Sciatic nerve (tissue), 2 donors: ENCODE data around the gene KPTN. TPM values are rescaled to one million over a fixed set of nuclear protein-coding genes. Genes with fewer than 3 reads are reported as not detected.

Experiments
- ATAC-seq: fragments of 200-7000 bp; cut with Tn5 transposase; one replicate; pipeline ENCODE4 v1.9.1; 2020; ENCODE audit warnings: mild to moderate bottlenecking, moderate library complexity
- DNase-seq: peaks from one replicate; pipeline ENCODE4 v3.0.0-alpha.2; 2020; ENCODE audit warnings: low spot score
- intact Hi-C: fragments of 100-400 bp; cut with DNase I; formaldehyde crosslinking; loops from one replicate; pipeline ENCODE4 v1.14.2; 2022
- total RNA-seq: library from RNA; stranded (reverse); fragmentation: NEBNext Ultra II Directional; extraction: Animal tissue kit (Norgen Biotek cat#: 25700); gene quantifications from one replicate; pipeline ENCODE4 v1.2.1, GENCODE V29; 2021
- donor health status: DM: no; HTN: no; CAD: no.
- donor health status: DM: no; HTN: no; CAD: no.

The KPTN gene
- total RNA-seq, 1 donor from 2014 or later = 6.3 TPM

- ATAC-seq = no peak
- no peak for DNase-seq
- intact Hi-C loops = no loop called here
Measured at GRCh38 chr19:47475465-47475864, 8.6 kb downstream of the KPTN start.

GRCh38 chr19:47473336-47473735 lies 10.7 kb downstream of the KPTN start:
- ATAC-seq = no peak
- intact Hi-C loops = no loop called here
- no peak for DNase-seq

- intact Hi-C loops = no loop called here
- peak; percentile 54 for ATAC-seq
- DNase-seq = no peak
Measured at GRCh38 chr19:47471733-47472457, 12.1 kb downstream of the KPTN start, which contains the start of gene SLC8A2. Gene SLC8A2 (minus strand): TSS chr19:47471893. CDS start chr19:47466403, 5,490 bp downstream.

- intact Hi-C loops = no loop called here
- DNase-seq (no peak), ATAC-seq (no peak)
Measured at GRCh38 chr19:47471381-47471732, 12.7 kb downstream of the KPTN start.

GRCh38 chr19:47470447-47471195 lies 13.4 kb downstream of the KPTN start:
- no peak for ATAC-seq
- intact Hi-C loops = no loop called here

GRCh38 chr19:47469719-47470118 lies 14.3 kb downstream of the KPTN start:
- intact Hi-C loops = loop anchor here (5.0 kb wide), 1 partner anchor 1878 kb away; no protein-coding TSS in a partner anchor
- ATAC-seq (no peak), DNase-seq (no peak)

More at GRCh38 chr19:47470447-47471195, 13.4 kb downstream of the KPTN start:
- no peak for DNase-seq

GRCh38 chr19:47469363-47469700 lies 14.7 kb downstream of the KPTN start:
- DNase-seq (no peak), ATAC-seq (no peak)
- intact Hi-C loops = loop anchor here (5.0 kb wide), 1 partner anchor 1878 kb away; no protein-coding TSS in a partner anchor

- intact Hi-C loops = loop anchor here (5.0 kb wide), 1 partner anchor 1879 kb away; no protein-coding TSS in a partner anchor
- DNase-seq = no peak
Measured at GRCh38 chr19:47467914-47468313, 16.1 kb downstream of the KPTN start.

GRCh38 chr19:47465957-47466356 lies 18.1 kb downstream of the KPTN start:
- ATAC-seq = no peak
- intact Hi-C loops = loop anchor here (5.0 kb wide), 1 partner anchor 1881 kb away; no protein-coding TSS in a partner anchor
- no peak for DNase-seq

More at GRCh38 chr19:47467914-47468313, 16.1 kb downstream of the KPTN start:
- no peak for ATAC-seq

GRCh38 chr19:47464675-47465419 lies 19.2 kb downstream of the KPTN start:
- no peak for DNase-seq
- ATAC-seq = no peak
- intact Hi-C loops = loop anchor here (5.0 kb wide), 1 partner anchor 1882 kb away; no protein-coding TSS in a partner anchor

GRCh38 chr19:47461876-47462275 lies 22.1 kb downstream of the KPTN start:
- DNase-seq = no peak
- intact Hi-C loops = no loop called here
- no peak for ATAC-seq

GRCh38 chr19:47459477-47459876 lies 24.5 kb downstream of the KPTN start:
- DNase-seq (no peak), ATAC-seq (no peak)
- intact Hi-C loops = no loop called here

- intact Hi-C loops = no loop called here
- DNase-seq (no peak), ATAC-seq (no peak)
Measured at GRCh38 chr19:47458672-47459071, 25.3 kb downstream of the KPTN start.

- intact Hi-C loops = no loop called here
- DNase-seq = no peak
- no peak for ATAC-seq
Measured at GRCh38 chr19:47456721-47457474, 27.1 kb downstream of the KPTN start.

GRCh38 chr19:47450478-47450877 lies 33.5 kb downstream of the KPTN start:
- DNase-seq = no peak
- intact Hi-C loops = no loop called here
- ATAC-seq = no peak

GRCh38 chr19:47448360-47448727 lies 35.7 kb downstream of the KPTN start:
- ATAC-seq (no peak), DNase-seq (no peak)
- intact Hi-C loops = no loop called here

GRCh38 chr19:47447470-47448359 lies 36.3 kb downstream of the KPTN start:
- intact Hi-C loops = no loop called here
- DNase-seq = no peak
- ATAC-seq = peak; percentile 55
